Astrocyte of the spinal cord (primary cell): Measurements from ENCODE around the gene CYTH2.
"Not testable (repeated sequence)": the region's sequence is repeated elsewhere in the genome, so short reads cannot be mapped to it uniquely, and the experiment has no call there.

Experiments
- DNase-seq: peaks from one replicate; pipeline ENCODE4 v3.0.0; 2011; ENCODE audit warnings: low read depth, low spot score
- H3K4me3 ChIP-seq: 2 replicates; pipeline ENCODE4 v1.5.1; 2011; ENCODE audit warnings: low read depth, mild to moderate bottlenecking, low read length, moderate library complexity
- CTCF ChIP-seq: IDR thresholded peaks from 2 replicates; pipeline ENCODE4 v1.5.1; 2012; ENCODE audit warnings: low read depth, mild to moderate bottlenecking, low read length, inconsistent platforms
- in situ Hi-C: cut with HindIII; loops from 2 replicates; pipeline ENCODE4 v1.10.0; 2017; ENCODE audit warnings: low sequenced_read_pairs

Gene CYTH2

GRCh38 chr19:48487544-48487943 lies 18.4 kb downstream of the CYTH2 start:
- no peak overlapping the region for H3K4me3 ChIP-seq
- in situ Hi-C loops = no loop called here
- TF ChIP-seq CTCF = no peak
- DNase-seq = no peak

GRCh38 chr19:48487948-48488347 lies 18.8 kb downstream of the CYTH2 start:
- peak; percentile 71 for DNase-seq
- no peak for TF ChIP-seq CTCF
- no peak overlapping the region for H3K4me3 ChIP-seq
- in situ Hi-C loops = no loop called here

- in situ Hi-C loops, DNase-seq, H3K4me3 ChIP-seq: not testable (repeated sequence)
Measured at GRCh38 chr19:48488478-48488877, 19.3 kb downstream of the CYTH2 start.

GRCh38 chr19:48489608-48490216 lies 20.5 kb downstream of the CYTH2 start:
- no peak overlapping the region for H3K4me3 ChIP-seq
- TF ChIP-seq CTCF = peak; percentile 99
- DNase-seq = peak; percentile 40
- in situ Hi-C loops = no loop called here

GRCh38 chr19:48490981-48491792 lies 22.0 kb downstream of the CYTH2 start:
- no peak for TF ChIP-seq CTCF
- H3K4me3 ChIP-seq = no peak overlapping the region
- no peak for DNase-seq
- in situ Hi-C loops = no loop called here

GRCh38 chr19:48491793-48492123 lies 22.6 kb downstream of the CYTH2 start:
- in situ Hi-C loops = no loop called here
- no peak for DNase-seq
- no peak overlapping the region for H3K4me3 ChIP-seq
- TF ChIP-seq CTCF = no peak

- no peak for TF ChIP-seq CTCF
- in situ Hi-C loops = no loop called here
- H3K4me3 ChIP-seq = peak overlapping the region; percentile 54
- peak; percentile 98 for DNase-seq
Measured at GRCh38 chr19:48492925-48493717, 24.0 kb downstream of the CYTH2 start.
